ENCODE measurements around the gene SPATA6.
"Not testable (repeated sequence)": the region's sequence is repeated elsewhere in the genome, so short reads cannot be mapped to it uniquely, and the experiment has no call there.

The SPATA6 gene

GRCh38 chr1:48371598-48371997, 100.4 kb downstream of the SPATA6 start:
- Histone ChIP-seq H3K9me3 (peaks cover 48% of the 10 kb centered on the region), H3K9ac (no peak overlapping the region), H3K4me2 (no peak overlapping the region), H3K27ac (no peak overlapping the region), H3K4me3 (no peak overlapping the region), H3K36me3 (peaks cover 11% of the 10 kb centered on the region; the same call in 1 of the 2 replicates), H3K27me3 (no peaks in the 10 kb centered on the region), H3K4me1 (no peaks in the 10 kb centered on the region), H4K20me1 (no peaks in the 10 kb centered on the region)
- peak; percentile 80 for TF ChIP-seq Cebpa-rat (IDR thresholded peaks at IDR 0.05)

GRCh38 chr1:48362901-48363300, 109.1 kb downstream of the SPATA6 start:
- H3K4me1 ChIP-seq = no peaks in the 10 kb centered on the region
- H4K20me1 ChIP-seq = no peaks in the 10 kb centered on the region
- H3K9me3 ChIP-seq = no peaks in the 10 kb centered on the region
- no peaks in the 10 kb centered on the region for H3K27me3 ChIP-seq
- H3K4me3 ChIP-seq = no peak overlapping the region
- no peak overlapping the region for H3K9ac ChIP-seq
- H3K4me2 ChIP-seq = no peak overlapping the region
- no peak overlapping the region for H3K27ac ChIP-seq
- peak; percentile 73; the same call in 1 of the 2 replicates for TF ChIP-seq Cebpa-rat (IDR thresholded peaks at IDR 0.05)
- H3K36me3 ChIP-seq = no peaks in the 10 kb centered on the region

- Histone ChIP-seq H3K4me1 (no peaks in the 10 kb centered on the region), H3K4me2 (no peak overlapping the region), H3K36me3 (no peaks in the 10 kb centered on the region), H3K27me3 (no peaks in the 10 kb centered on the region), H3K9ac (no peak overlapping the region), H3K4me3 (no peak overlapping the region), H4K20me1 (no peaks in the 10 kb centered on the region), H3K27ac (no peak overlapping the region), H3K9me3 (peaks cover 4% of the 10 kb centered on the region)
- no peak for TF ChIP-seq Cebpa-rat (IDR thresholded peaks at IDR 0.05)
Observed at GRCh38 chr1:48356901-48357300, 115.1 kb downstream of the SPATA6 start.

- Histone ChIP-seq H3K4me1 (no peaks in the 10 kb centered on the region), H4K20me1 (no peaks in the 10 kb centered on the region), H3K4me2 (no peak overlapping the region), H3K27ac (no peak overlapping the region), H3K36me3 (no peaks in the 10 kb centered on the region), H3K4me3 (no peak overlapping the region), H3K27me3 (no peaks in the 10 kb centered on the region), H3K9ac (no peak overlapping the region), H3K9me3 (peaks cover 20% of the 10 kb centered on the region)
- no peak for TF ChIP-seq Cebpa-rat (IDR thresholded peaks at IDR 0.05)
Observed at GRCh38 chr1:48344373-48344772, 127.6 kb downstream of the SPATA6 start.

- Histone ChIP-seq H3K4me2 (no peak overlapping the region), H3K27me3 (no peaks in the 10 kb centered on the region), H3K27ac (no peak overlapping the region), H3K4me3 (no peak overlapping the region), H3K4me1 (no peaks in the 10 kb centered on the region), H3K9ac (no peak overlapping the region), H3K36me3 (no peaks in the 10 kb centered on the region), H4K20me1 (no peaks in the 10 kb centered on the region), H3K9me3 (peaks cover 16% of the 10 kb centered on the region)
- TF ChIP-seq Cebpa-rat (IDR thresholded peaks at IDR 0.05) = no peak
Observed at GRCh38 chr1:48341221-48341620, 130.8 kb downstream of the SPATA6 start.

- H4K20me1 ChIP-seq = no peaks in the 10 kb centered on the region
- 0 out of 2 replicates have a peak, but pooled peaks cover under 1% of the 10 kb centered on the region for H3K36me3 ChIP-seq
- no peak overlapping the region for H3K9ac ChIP-seq
- H3K4me3 ChIP-seq = no peak overlapping the region
- TF ChIP-seq Cebpa-rat (IDR thresholded peaks at IDR 0.05) = no peak
- H3K9me3 ChIP-seq = peaks cover 8% of the 10 kb centered on the region
- no peak overlapping the region for H3K27ac ChIP-seq
- no peaks in the 10 kb centered on the region for H3K27me3 ChIP-seq
- no peak overlapping the region for H3K4me2 ChIP-seq
- no peaks in the 10 kb centered on the region for H3K4me1 ChIP-seq
Observed at GRCh38 chr1:48338257-48338656, 133.7 kb downstream of the SPATA6 start.

GRCh38 chr1:48333316-48333715, 138.7 kb downstream of the SPATA6 start:
- peaks cover 42% of the 10 kb centered on the region for H3K9me3 ChIP-seq
- H3K27ac ChIP-seq = no peak overlapping the region
- TF ChIP-seq Cebpa-rat (IDR thresholded peaks at IDR 0.05) = no peak
- no peak overlapping the region for H3K4me3 ChIP-seq
- H3K36me3 ChIP-seq = peaks cover 9% of the 10 kb centered on the region; the same call in 1 of the 2 replicates
- H3K9ac ChIP-seq = no peak overlapping the region
- H3K27me3 ChIP-seq = no peaks in the 10 kb centered on the region
- H4K20me1 ChIP-seq = no peaks in the 10 kb centered on the region
- H3K4me1 ChIP-seq = no peaks in the 10 kb centered on the region
- H3K4me2 ChIP-seq = no peak overlapping the region

- Histone ChIP-seq H3K9me3 (peaks cover 42% of the 10 kb centered on the region), H3K4me2 (no peak overlapping the region), H3K9ac (no peak overlapping the region), H4K20me1 (no peaks in the 10 kb centered on the region), H3K36me3 (peaks cover 9% of the 10 kb centered on the region; the same call in 1 of the 2 replicates), H3K4me1 (no peaks in the 10 kb centered on the region), H3K27ac (no peak overlapping the region), H3K4me3 (no peak overlapping the region), H3K27me3 (no peaks in the 10 kb centered on the region)
- no peak for TF ChIP-seq Cebpa-rat (IDR thresholded peaks at IDR 0.05)
Observed at GRCh38 chr1:48332115-48332514, 139.9 kb downstream of the SPATA6 start.

- no peak overlapping the region for H3K4me2 ChIP-seq
- H3K9me3 ChIP-seq = peaks cover 60% of the 10 kb centered on the region
- no peaks in the 10 kb centered on the region for H3K27me3 ChIP-seq
- H3K4me3 ChIP-seq = no peak overlapping the region
- peaks cover 21% of the 10 kb centered on the region for H3K36me3 ChIP-seq
- TF ChIP-seq Cebpa-rat (IDR thresholded peaks at IDR 0.05) = no peak
- no peak overlapping the region for H3K27ac ChIP-seq
- H3K4me1 ChIP-seq = no peaks in the 10 kb centered on the region
- H4K20me1 ChIP-seq = no peaks in the 10 kb centered on the region
- H3K9ac ChIP-seq = no peak overlapping the region
Observed at GRCh38 chr1:48329905-48330304, 142.1 kb downstream of the SPATA6 start.

- H3K36me3 ChIP-seq = peaks cover 24% of the 10 kb centered on the region
- no peak overlapping the region for H3K4me3 ChIP-seq
- no peaks in the 10 kb centered on the region for H4K20me1 ChIP-seq
- H3K9me3 ChIP-seq = peaks cover 60% of the 10 kb centered on the region
- H3K27ac ChIP-seq = no peak overlapping the region
- H3K27me3 ChIP-seq = no peaks in the 10 kb centered on the region
- TF ChIP-seq Cebpa-rat (IDR thresholded peaks at IDR 0.05) = no peak
- H3K9ac ChIP-seq = no peak overlapping the region
- H3K4me2 ChIP-seq = no peak overlapping the region
- H3K4me1 ChIP-seq = no peaks in the 10 kb centered on the region
Observed at GRCh38 chr1:48329486-48329885, 142.5 kb downstream of the SPATA6 start.

GRCh38 chr1:48311829-48312228, 160.2 kb downstream of the SPATA6 start:
- H3K36me3 ChIP-seq, H3K4me2 ChIP-seq, H3K27ac ChIP-seq, H3K4me3 ChIP-seq, H3K27me3 ChIP-seq, H4K20me1 ChIP-seq, H3K9ac ChIP-seq, H3K4me1 ChIP-seq: not testable (repeated sequence)
- peaks cover 16% of the 10 kb centered on the region for H3K9me3 ChIP-seq

All from BLaER1 (cell line).